Vagina (tissue), 2 donors: Measurements from ENCODE around the gene CCSER1. TPM values are rescaled to one million over a fixed set of nuclear protein-coding genes. Genes with fewer than 3 reads are reported as not detected.

ENCODE experiments used
- DNase-seq, 2 donors: peaks; one replicate each; pipeline ENCODE4 v3.0.0-alpha.2; 2017; ENCODE audit errors: extremely low spot score in 2 of 2
- H3K27ac ChIP-seq: fragments of 200-600 bp; sonication (generic); one replicate; pipeline ENCODE4 v1.5.1; 2019
- H3K27me3 ChIP-seq: fragments of 200-600 bp; sonication (generic); one replicate; pipeline ENCODE4 v1.5.1; 2019
- H3K36me3 ChIP-seq, 2 donors: fragments of 200-600 bp; sonication (generic); one replicate each; pipeline ENCODE4 v1.5.1; 2017 to 2019
- H3K4me1 ChIP-seq: fragments of 200-600 bp; sonication (generic); one replicate; pipeline ENCODE4 v1.5.1; 2019
- H3K4me3 ChIP-seq, 2 donors: fragments of 200-600 bp; sonication (generic); 1 replicate in 1 of 2; 2 replicates in 1 of 2; pipeline ENCODE4 v1.5.1; 2016 to 2019
- H3K9me3 ChIP-seq: fragments of 200-600 bp; sonication (generic); one replicate; pipeline ENCODE4 v1.5.1; 2019
- POLR2A ChIP-seq, 2 donors: fragments of 450-650 bp; IDR thresholded peaks; one replicate each; pipeline ENCODE4 v1.6.1; 2017; ENCODE audit warnings: antibody characterized with exemption in 2 of 2, mild to moderate bottlenecking in 2 of 2, moderate library complexity in 2 of 2
- POLR2AphosphoS5 ChIP-seq, 2 donors: sonication (generic); formaldehyde crosslinking; IDR thresholded peaks; one replicate each; pipeline ENCODE4 v1.9.0; 2017; ENCODE audit warnings: antibody characterized with exemption in 2 of 2, mild to moderate bottlenecking in 2 of 2, low read depth in 1 of 2; ENCODE audit not compliant: insufficient read depth in 1 of 2
- intact Hi-C: fragments of 100-400 bp; cut with DNase I; formaldehyde crosslinking; loops from one replicate; pipeline ENCODE4 v1.15.1; 2023
- total RNA-seq: library from RNA; depleted of rRNA; stranded (reverse); fragments of >200 nt; gene quantifications from one replicate; pipeline ENCODE4 v1.2.3, GENCODE V29; 2016
- TF ChIP-seq, protein P1 (sequence below), 3 experiments: fragments of 450-650 bp in 2 of 3; fragments of 200-600 bp in 1 of 3; sonication (generic) in 1 of 3; IDR thresholded peaks; one replicate each; pipeline ENCODE4 v1.5.1; 2017 to 2019; ENCODE audit warnings: antibody characterized with exemption in 3 of 3, mild to moderate bottlenecking in 2 of 3, moderate library complexity in 2 of 3

The CCSER1 gene
- total RNA-seq, 1 donor from 2014 or later, result 8.1 TPM

DNA sequence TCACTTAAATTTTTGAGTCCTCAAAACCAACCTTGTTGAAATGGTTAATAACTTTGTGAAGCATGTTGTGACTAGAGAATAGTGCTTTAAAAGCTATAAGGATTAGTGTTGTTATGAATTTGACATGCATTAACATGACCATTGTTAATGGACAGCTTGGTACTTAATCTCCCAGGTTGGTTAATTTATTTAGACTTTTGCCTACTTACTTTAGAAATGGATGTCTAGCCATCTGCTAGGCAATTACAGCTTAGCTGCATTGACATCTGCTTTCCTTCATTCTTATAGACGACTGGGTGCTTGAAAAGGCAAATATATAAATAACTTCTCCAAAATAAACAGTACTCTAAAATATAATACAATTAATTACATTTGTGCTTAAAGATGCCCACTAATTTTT, 368.0 kb downstream of the CCSER1 start:
- no peaks in the 10 kb centered on the region for H3K27me3 ChIP-seq
- TF ChIP-seq POLR2A (IDR thresholded peaks at IDR 0.05) (no peak), POLR2AphosphoS5 (IDR thresholded peaks at IDR 0.05; ENCODE audit: insufficient read depth in 1 of 2, low read depth in 1 of 2) (no peak)
- TF ChIP-seq, protein P1, sequence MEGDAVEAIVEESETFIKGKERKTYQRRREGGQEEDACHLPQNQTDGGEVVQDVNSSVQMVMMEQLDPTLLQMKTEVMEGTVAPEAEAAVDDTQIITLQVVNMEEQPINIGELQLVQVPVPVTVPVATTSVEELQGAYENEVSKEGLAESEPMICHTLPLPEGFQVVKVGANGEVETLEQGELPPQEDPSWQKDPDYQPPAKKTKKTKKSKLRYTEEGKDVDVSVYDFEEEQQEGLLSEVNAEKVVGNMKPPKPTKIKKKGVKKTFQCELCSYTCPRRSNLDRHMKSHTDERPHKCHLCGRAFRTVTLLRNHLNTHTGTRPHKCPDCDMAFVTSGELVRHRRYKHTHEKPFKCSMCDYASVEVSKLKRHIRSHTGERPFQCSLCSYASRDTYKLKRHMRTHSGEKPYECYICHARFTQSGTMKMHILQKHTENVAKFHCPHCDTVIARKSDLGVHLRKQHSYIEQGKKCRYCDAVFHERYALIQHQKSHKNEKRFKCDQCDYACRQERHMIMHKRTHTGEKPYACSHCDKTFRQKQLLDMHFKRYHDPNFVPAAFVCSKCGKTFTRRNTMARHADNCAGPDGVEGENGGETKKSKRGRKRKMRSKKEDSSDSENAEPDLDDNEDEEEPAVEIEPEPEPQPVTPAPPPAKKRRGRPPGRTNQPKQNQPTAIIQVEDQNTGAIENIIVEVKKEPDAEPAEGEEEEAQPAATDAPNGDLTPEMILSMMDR (IDR thresholded peaks at IDR 0.05), result no peak
- H3K27ac ChIP-seq, result no peak overlapping the region
- H3K9me3 ChIP-seq, result no peaks in the 10 kb centered on the region
- H3K36me3 ChIP-seq, result no peaks in the 10 kb centered on the region
- no peak overlapping the region for H3K4me3 ChIP-seq
- no peak for DNase-seq
- intact Hi-C loops, result no loop called here
- H3K4me1 ChIP-seq, result no peaks in the 10 kb centered on the region

DNA sequence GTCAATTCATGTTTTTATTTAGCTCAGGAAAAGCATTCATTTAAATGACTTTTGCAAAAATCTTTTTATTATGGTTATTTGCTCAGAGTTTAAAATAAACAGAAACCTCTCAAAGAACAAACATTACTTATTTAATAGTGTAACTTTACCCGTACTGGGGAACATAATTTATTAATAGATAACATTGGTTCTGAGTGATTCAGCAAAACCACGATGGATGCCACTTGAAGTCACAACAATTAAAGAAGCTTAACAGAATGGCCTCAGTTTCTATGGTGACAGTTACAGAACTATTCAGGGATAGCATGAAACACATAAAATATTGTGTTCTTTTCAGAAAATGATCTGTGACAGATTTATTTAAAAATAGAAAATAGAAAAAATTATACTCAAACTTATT, 368.7 kb downstream of the CCSER1 start:
- H3K27ac ChIP-seq, result no peak overlapping the region
- no peak for DNase-seq
- H3K27me3 ChIP-seq, result no peaks in the 10 kb centered on the region
- no peaks in the 10 kb centered on the region for H3K4me1 ChIP-seq
- H3K4me3 ChIP-seq, result no peak overlapping the region
- TF ChIP-seq, protein P1 (IDR thresholded peaks at IDR 0.05), result no peak
- TF ChIP-seq POLR2AphosphoS5 (IDR thresholded peaks at IDR 0.05; ENCODE audit: insufficient read depth in 1 of 2, low read depth in 1 of 2), result no peak
- no peak for TF ChIP-seq POLR2A (IDR thresholded peaks at IDR 0.05)
- no peaks in the 10 kb centered on the region for H3K9me3 ChIP-seq
- H3K36me3 ChIP-seq, result no peaks in the 10 kb centered on the region
- intact Hi-C loops, result no loop called here

DNA sequence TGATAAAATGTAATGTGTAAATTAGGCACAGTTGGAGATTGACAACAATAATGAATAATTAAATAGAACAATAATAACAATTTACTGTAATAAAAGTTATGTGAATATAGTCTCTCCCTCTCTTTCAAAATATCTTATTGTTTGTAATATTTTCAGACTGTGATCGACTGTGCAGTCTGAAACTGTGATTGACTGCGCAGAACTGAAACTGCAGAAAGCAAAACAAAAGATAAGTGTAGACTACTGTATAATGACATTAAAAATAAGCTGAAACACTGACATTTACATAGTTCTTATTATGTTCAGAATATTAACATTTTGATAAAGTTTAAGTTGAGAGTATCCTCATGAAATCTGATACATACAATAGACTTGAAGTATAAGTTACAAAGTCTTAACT, 371.0 kb downstream of the CCSER1 start:
- no peak overlapping the region for H3K27ac ChIP-seq
- H3K4me1 ChIP-seq, result no peaks in the 10 kb centered on the region
- no peak for TF ChIP-seq POLR2AphosphoS5 (IDR thresholded peaks at IDR 0.05; ENCODE audit: insufficient read depth in 1 of 2, low read depth in 1 of 2)
- TF ChIP-seq, protein P1 (IDR thresholded peaks at IDR 0.05), result no peak
- TF ChIP-seq POLR2A (IDR thresholded peaks at IDR 0.05), result no peak
- no peaks in the 10 kb centered on the region for H3K27me3 ChIP-seq
- no peaks in the 10 kb centered on the region for H3K9me3 ChIP-seq
- DNase-seq, result no peak
- H3K36me3 ChIP-seq, result no peaks in the 10 kb centered on the region
- intact Hi-C loops, result no loop called here
- H3K4me3 ChIP-seq, result no peak overlapping the region

DNA sequence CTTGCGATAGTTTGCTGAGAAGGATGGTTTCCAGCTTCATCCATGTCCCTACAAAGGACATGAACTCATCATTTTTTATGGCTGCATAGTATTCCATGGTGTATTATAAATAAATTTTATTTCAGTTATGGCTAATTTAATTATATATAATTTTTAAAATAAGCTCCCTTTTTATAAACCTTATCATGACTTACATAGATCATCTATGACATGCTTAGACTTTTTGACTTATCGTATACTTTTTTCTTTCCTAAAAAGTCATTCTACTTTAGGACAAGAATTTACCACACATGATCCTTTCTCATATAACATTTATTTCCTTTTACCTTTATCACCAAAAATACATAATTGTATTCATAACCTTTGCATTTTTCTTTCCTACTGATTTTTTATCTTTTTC, 376.5 kb downstream of the CCSER1 start:
- Histone ChIP-seq H3K36me3 (no peaks in the 10 kb centered on the region), H3K27me3 (no peaks in the 10 kb centered on the region), H3K27ac (no peak overlapping the region), H3K9me3 (no peaks in the 10 kb centered on the region), H3K4me3 (no peak overlapping the region), H3K4me1 (no peaks in the 10 kb centered on the region)
- TF ChIP-seq POLR2A (IDR thresholded peaks at IDR 0.05), result no peak
- TF ChIP-seq, protein P1 (IDR thresholded peaks at IDR 0.05), result no peak
- no peak for TF ChIP-seq POLR2AphosphoS5 (IDR thresholded peaks at IDR 0.05; ENCODE audit: insufficient read depth in 1 of 2, low read depth in 1 of 2)
- intact Hi-C loops, result no loop called here
- no peak for DNase-seq

DNA sequence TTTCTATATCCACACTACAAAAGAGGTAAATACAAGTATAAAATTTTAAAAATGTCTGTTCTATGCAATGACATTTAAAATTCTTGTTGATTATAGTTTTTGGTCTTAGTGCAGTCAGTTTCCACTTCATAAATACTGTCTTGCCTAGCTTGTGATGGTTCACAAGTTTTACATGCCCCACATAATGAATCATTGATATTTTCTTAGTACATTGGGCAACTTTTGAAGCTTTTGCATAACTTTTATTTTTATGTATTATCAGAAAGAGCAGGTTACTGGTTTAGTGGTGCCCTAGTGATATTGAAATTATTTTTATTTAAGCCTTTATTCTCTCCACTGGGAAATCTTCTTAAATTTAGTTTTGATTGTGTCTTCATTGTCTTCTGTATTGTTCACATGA, 388.0 kb downstream of the CCSER1 start:
- no peak overlapping the region for H3K4me3 ChIP-seq
- H3K4me1 ChIP-seq, result no peaks in the 10 kb centered on the region
- no peaks in the 10 kb centered on the region for H3K9me3 ChIP-seq
- H3K36me3 ChIP-seq, result no peaks in the 10 kb centered on the region
- TF ChIP-seq POLR2AphosphoS5 (IDR thresholded peaks at IDR 0.05; ENCODE audit: insufficient read depth in 1 of 2, low read depth in 1 of 2) (no peak), POLR2A (IDR thresholded peaks at IDR 0.05) (no peak)
- TF ChIP-seq, protein P1 (IDR thresholded peaks at IDR 0.05), result no peak
- DNase-seq, result no peak
- H3K27me3 ChIP-seq, result no peaks in the 10 kb centered on the region
- H3K27ac ChIP-seq, result no peak overlapping the region
- intact Hi-C loops, result no loop called here
